PFSK-1 (cell line): Measurements from ENCODE around the gene SLC41A3.

Experiments
- POLR2AphosphoS5 ChIP-seq: IDR thresholded peaks from 2 replicates; pipeline ENCODE4 v1.6.1; 2012; ENCODE audit warnings: low read depth, mild to moderate bottlenecking, control low read depth, low read length, moderate library complexity
- REST ChIP-seq, 2 experiments: IDR thresholded peaks; 2 replicates each; pipeline versions ENCODE4 v1.6.1 to v1.8.0; 2011 to 2012; ENCODE audit warnings: low read depth in 2 of 2, low read length in 2 of 2, control low read depth in 1 of 2, inconsistent platforms in 1 of 2, mild to moderate bottlenecking in 1 of 2, moderate library complexity in 1 of 2; ENCODE audit not compliant: insufficient read depth in 1 of 2
- SIN3A ChIP-seq: IDR thresholded peaks from 2 replicates; pipeline ENCODE4 v1.6.1; 2012; ENCODE audit warnings: mild to moderate bottlenecking, low read length, moderate library complexity, borderline replicate concordance; ENCODE audit not compliant: insufficient read depth
- TAF1 ChIP-seq: IDR thresholded peaks from 2 replicates; pipeline ENCODE4 v1.6.1; 2012; ENCODE audit warnings: low read length, control low read depth, borderline replicate concordance; ENCODE audit not compliant: insufficient read depth

- TF ChIP-seq POLR2AphosphoS5 (no peak), SIN3A (no peak), REST (IDR thresholded peaks at IDR 0.05; ENCODE audit: insufficient read depth in 1 of 2, low read depth in 2 of 2, low read length in 2 of 2) (no peak), TAF1 (no peak)
Observed at GRCh38 chr3:126008219-126008618, 75.7 kb downstream of the SLC41A3 start.
